A673 (cell line): Measurements from ENCODE around the gene PTPN23. TPM values are rescaled to one million over a fixed set of nuclear protein-coding genes. Genes with fewer than 3 reads are reported as not detected.

Source experiments
- BruUV-seq: library from RNA; stranded (reverse); fragments of 400-500 nt; replicated peaks from 2 replicates; lab custom pipeline; 2021; lab: Mats Ljungman, UMichigan
- CTCF ChIA-PET: fragments of 300-600 bp; sonication (Branson Sonifier 250); formaldehyde crosslinking; loops from one replicate; lab custom pipeline; 2022; ENCODE audit warnings: antibody characterized with exemption; lab: Charles Lee
- POLR2A ChIA-PET: fragments of 300-600 bp; sonication (Branson Sonifier 250); formaldehyde crosslinking; loops from one replicate; lab custom pipeline; 2022; ENCODE audit warnings: antibody characterized with exemption; ENCODE audit not compliant: low non-redundant PET; lab: Charles Lee
- DNase-seq: peaks from one replicate; pipeline ENCODE4 v3.0.0-alpha.2; 2015; ENCODE audit warnings: low spot score
- H3K27ac ChIP-seq: fragments of 200-600 bp; sonication (generic); 2 replicates; pipeline ENCODE4 v1.5.1; 2016; ENCODE audit warnings: mixed run types, low read depth, mild to moderate bottlenecking, mixed read lengths, antibody characterized with exemption, low read length; ENCODE audit not compliant: poor library complexity, severe bottlenecking
- H3K27me3 ChIP-seq: fragments of 200-600 bp; sonication (generic); replicated peaks from 2 replicates; pipeline ENCODE4 v1.6.1; 2017; ENCODE audit warnings: mixed run types, low read depth, mild to moderate bottlenecking, mixed read lengths, antibody characterized with exemption, low read length; ENCODE audit not compliant: insufficient read depth, poor library complexity
- H3K36me3 ChIP-seq: fragments of 200-600 bp; sonication (generic); 2 replicates; pipeline ENCODE4 v1.6.1; 2016; ENCODE audit warnings: mixed run types, mild to moderate bottlenecking, mixed read lengths, antibody characterized with exemption, low read length; ENCODE audit not compliant: insufficient read depth, poor library complexity, severe bottlenecking
- H3K4me1 ChIP-seq: fragments of 200-600 bp; sonication (generic); 2 replicates; pipeline ENCODE4 v1.6.1; 2017; ENCODE audit warnings: mixed run types, mild to moderate bottlenecking, mixed read lengths, antibody characterized with exemption, low read length; ENCODE audit not compliant: insufficient read depth, poor library complexity, severe bottlenecking
- H3K4me3 ChIP-seq: fragments of 200-600 bp; sonication (generic); 2 replicates; pipeline ENCODE4 v1.5.1; 2016; ENCODE audit warnings: low read depth, mixed run types, mild to moderate bottlenecking, mixed read lengths, low read length; ENCODE audit not compliant: poor library complexity, severe bottlenecking
- H3K9me3 ChIP-seq: fragments of 200-600 bp; sonication (generic); 2 replicates; pipeline ENCODE4 v1.6.1; 2016; ENCODE audit warnings: mixed run types, low read depth, mild to moderate bottlenecking, mixed read lengths, antibody characterized with exemption, low read length; ENCODE audit not compliant: poor library complexity, severe bottlenecking
- EZH2 ChIP-seq: fragments of 200-600 bp; sonication (generic); IDR thresholded peaks from 2 replicates; pipeline ENCODE4 v1.6.1; 2017; ENCODE audit warnings: borderline replicate concordance, low read depth, mild to moderate bottlenecking, mixed read lengths, antibody characterized with exemption, low read length; ENCODE audit not compliant: poor library complexity, severe bottlenecking
- intact Hi-C: fragments of 100-400 bp; cut with micrococcal nuclease; formaldehyde crosslinking; loops from one replicate; pipeline ENCODE4 v1.10.0; 2022; ENCODE audit not compliant: unreplicated experiment
- total RNA-seq: library from RNA; stranded (reverse); gene quantifications from 2 replicates; pipeline ENCODE4 v1.2.3, GENCODE V29; 2021
- TF ChIP-seq, protein P1 (sequence below): fragments of 300-800, 200-600 bp; sonication (generic); conservative IDR thresholded peaks from 2 replicates; pipeline ENCODE4 v1.5.1; 2017; ENCODE audit warnings: low read depth, mild to moderate bottlenecking, antibody characterized with exemption, low read length, moderate library complexity, mixed read lengths

Gene PTPN23
- total RNA-seq, 1 experiment from 2014 or later = 24.0 TPM

DNA sequence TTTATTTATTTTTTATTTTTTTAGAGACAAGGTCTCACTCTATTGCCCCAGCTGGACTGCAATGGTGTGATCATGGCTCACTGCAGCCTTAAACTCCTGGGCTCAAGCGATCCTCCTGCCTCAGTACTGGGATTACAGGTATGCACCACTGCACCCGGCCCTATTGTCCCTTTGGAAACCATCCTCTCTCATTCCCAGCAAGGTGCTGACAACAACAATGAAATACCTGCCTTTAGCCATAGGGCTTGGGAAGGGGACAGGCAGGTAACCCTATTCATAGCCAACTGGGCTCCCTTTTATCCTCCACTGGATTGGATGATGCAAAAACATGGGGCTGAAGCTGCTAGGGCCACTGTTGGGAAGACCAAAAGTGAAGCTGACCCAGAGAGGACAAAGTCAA lies 51.9 kb downstream of the PTPN23 start:
- intact Hi-C loops = no loop called here
- no TSS peak for BruUV-seq
- CTCF ChIA-PET = no interaction called here
- POLR2A ChIA-PET = no interaction called here
- Histone ChIP-seq H3K36me3 (no peaks in the 10 kb centered on the region), H3K4me1 (no peaks in the 10 kb centered on the region), H3K27ac (no peak overlapping the region), H3K4me3 (no peak overlapping the region), H3K9me3 (no peaks in the 10 kb centered on the region), H3K27me3 (no peaks in the 10 kb centered on the region)
- no peak for DNase-seq
- TF ChIP-seq, protein P1, sequence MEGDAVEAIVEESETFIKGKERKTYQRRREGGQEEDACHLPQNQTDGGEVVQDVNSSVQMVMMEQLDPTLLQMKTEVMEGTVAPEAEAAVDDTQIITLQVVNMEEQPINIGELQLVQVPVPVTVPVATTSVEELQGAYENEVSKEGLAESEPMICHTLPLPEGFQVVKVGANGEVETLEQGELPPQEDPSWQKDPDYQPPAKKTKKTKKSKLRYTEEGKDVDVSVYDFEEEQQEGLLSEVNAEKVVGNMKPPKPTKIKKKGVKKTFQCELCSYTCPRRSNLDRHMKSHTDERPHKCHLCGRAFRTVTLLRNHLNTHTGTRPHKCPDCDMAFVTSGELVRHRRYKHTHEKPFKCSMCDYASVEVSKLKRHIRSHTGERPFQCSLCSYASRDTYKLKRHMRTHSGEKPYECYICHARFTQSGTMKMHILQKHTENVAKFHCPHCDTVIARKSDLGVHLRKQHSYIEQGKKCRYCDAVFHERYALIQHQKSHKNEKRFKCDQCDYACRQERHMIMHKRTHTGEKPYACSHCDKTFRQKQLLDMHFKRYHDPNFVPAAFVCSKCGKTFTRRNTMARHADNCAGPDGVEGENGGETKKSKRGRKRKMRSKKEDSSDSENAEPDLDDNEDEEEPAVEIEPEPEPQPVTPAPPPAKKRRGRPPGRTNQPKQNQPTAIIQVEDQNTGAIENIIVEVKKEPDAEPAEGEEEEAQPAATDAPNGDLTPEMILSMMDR = no peak
- TF ChIP-seq EZH2 = no peak

DNA sequence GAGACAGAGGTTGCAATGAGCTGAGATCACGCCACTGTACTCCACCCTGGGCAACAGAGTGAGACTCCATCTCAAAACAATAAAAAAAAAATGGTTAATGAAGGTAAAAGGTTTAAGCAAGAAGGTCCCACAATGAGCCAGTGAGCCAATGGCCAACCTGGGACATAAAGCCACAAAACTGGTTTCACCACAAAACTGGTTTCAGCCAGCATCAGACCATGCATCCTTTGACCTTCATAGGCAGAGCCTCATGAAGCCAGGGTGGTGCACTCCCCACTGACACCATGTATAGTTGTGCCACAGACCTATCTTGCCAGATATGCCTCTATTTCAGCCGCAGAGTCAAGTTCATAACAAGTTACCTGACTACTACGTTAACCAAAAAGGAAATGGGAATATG lies 53.0 kb downstream of the PTPN23 start:
- H3K4me3 ChIP-seq = no peak overlapping the region
- H3K4me1 ChIP-seq = no peaks in the 10 kb centered on the region
- CTCF ChIA-PET = no interaction called here
- no TSS peak for BruUV-seq
- no peak overlapping the region for H3K27ac ChIP-seq
- no peaks in the 10 kb centered on the region for H3K27me3 ChIP-seq
- H3K36me3 ChIP-seq = no peaks in the 10 kb centered on the region
- H3K9me3 ChIP-seq = no peaks in the 10 kb centered on the region
- POLR2A ChIA-PET = no interaction called here
- intact Hi-C loops = no loop called here
- no peak for DNase-seq
- TF ChIP-seq, protein P1 = no peak
- no peak for TF ChIP-seq EZH2

DNA sequence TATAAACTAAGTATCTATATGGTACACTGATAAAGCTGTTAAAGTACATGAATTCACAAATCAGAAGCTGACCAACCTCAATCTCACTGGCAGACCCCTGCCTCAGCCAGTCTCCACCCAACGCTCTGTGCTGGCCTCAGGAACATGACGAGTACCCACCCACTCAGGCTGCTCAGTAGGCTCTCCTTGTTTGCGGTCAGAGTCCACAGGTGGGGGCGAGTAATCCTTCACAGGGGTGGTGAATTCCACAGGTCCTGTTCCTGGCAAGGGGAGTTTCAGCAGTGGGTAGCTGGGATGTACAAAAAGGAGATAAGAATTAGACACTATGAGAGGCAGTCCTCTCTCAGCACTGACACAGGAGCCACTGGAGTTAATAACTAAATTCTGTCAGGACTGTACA lies 54.0 kb downstream of the PTPN23 start:
- no peak overlapping the region for H3K4me3 ChIP-seq
- H3K36me3 ChIP-seq = no peaks in the 10 kb centered on the region
- no peak for TF ChIP-seq EZH2
- TF ChIP-seq, protein P1 = no peak
- no peaks in the 10 kb centered on the region for H3K9me3 ChIP-seq
- H3K27ac ChIP-seq = no peak overlapping the region
- no peak for DNase-seq
- ChIA-PET CTCF (no interaction called here), POLR2A (no interaction called here)
- H3K27me3 ChIP-seq = no peaks in the 10 kb centered on the region
- no peaks in the 10 kb centered on the region for H3K4me1 ChIP-seq
- intact Hi-C loops = no loop called here
- BruUV-seq = no TSS peak
